HG02973 (cell line): ENCODE results near the gene SHLD2.
A peak's percentile ranks its signal among the peaks of the same experiment; 100 is the strongest.
"Not testable (repeated sequence)": the region's sequence is repeated elsewhere in the genome, so short reads cannot be mapped to it uniquely, and the experiment has no call there.

Source experiments
- ATAC-seq: cut with Tn5 transposase; IDR thresholded peaks from one replicate; pipeline ENCODE4 v1.9.1; 2021; ENCODE audit warnings: moderate library complexity; ENCODE audit not compliant: unreplicated experiment

SHLD2 gene

DNA sequence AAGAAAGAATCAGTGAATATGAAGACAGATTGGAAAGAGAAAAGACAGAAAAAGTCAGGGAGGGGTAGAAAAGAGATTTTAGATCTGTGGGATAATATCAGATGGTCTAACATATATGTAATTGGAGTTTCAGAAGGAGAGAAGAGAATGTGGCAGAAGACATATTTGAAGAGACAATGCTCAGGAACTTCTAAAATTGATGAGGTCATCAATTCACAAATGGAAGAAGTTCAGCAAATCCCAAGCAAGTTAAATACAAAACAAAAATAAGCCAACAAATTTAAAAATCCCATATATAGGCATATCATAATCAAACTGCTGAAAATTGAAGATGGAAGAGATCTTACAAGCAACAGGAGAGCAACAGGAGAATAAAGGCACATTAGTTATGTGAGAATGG is 42.5 kb downstream of the SHLD2 start:
- ATAC-seq: not testable (repeated sequence)

DNA sequence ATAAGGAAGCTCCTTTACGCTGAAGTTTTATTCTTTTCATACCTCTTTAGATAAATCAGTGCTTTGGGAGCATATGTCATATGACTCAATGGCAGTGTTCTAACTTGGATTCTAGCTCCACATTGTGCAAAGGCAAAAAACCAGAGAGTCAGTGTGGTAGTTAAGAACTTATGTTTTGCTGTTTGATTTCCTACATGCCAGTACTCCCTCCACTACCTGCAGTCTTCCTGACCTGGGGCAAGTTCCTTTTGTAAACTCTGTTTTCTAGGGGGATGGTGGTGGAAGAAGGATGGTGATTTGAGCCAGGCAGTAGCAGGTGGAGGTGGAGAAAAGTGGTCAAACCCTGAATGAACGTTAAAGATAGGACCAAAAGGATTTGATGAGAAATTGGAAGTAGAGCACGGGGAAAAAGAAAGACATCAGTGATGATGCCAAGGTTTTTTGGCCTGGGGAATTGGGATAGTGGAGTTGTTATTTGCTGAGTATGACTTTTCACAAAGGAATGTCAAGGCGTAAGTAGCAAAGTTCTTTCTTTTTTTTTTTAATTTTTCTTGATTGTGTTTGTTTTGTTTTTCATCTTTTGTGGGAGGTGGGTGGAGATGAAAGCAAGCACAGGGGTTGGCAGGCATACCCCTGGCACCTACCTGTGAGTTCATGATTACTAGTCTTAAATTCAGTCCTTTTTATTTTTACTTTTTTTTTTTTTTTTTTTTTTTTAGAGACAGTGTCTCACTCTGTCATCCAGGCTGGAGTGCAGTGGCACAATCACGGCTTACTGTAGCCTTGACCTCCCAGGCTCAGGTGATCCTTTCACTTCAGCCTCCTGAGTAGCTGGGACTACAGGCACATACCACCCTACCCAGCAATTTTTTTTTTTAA is 47.5 kb downstream of the SHLD2 start:
- not testable (repeated sequence) for ATAC-seq

DNA sequence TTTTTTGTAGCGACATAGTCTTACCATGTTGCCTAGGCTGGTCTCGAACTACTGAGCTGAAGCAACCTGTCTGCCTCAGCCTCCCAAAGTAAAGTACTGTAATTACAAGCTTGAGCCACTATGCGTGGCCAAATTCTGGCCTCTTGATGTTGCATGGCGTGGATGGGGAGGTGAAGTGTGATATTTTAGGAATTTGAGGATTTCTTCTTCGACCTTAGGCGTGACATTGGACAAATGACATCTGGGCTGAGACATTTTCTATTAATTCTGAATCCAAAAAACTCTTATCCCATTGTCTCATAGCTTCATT is 48.1 kb downstream of the SHLD2 start:
- ATAC-seq: not testable (repeated sequence)

DNA sequence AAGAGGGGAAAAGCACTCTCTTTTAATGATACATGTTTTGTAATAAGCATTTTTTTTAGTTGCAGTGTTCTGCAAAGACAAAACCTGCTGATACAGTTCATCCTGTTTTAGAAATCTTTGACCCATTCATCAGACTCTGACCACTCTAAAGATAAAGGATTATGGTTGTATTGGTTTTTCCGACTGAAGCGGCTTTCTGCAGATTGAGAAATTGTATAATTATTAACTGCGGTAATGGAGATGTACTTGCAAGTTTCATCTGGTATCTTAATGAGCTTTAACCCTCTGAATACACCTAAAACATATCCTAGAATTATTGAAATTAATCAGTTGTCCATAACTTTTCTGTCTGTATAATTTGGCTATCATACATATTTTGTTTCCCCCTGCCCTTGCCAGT is 50.6 kb downstream of the SHLD2 start:
- ATAC-seq: not testable (repeated sequence)

DNA sequence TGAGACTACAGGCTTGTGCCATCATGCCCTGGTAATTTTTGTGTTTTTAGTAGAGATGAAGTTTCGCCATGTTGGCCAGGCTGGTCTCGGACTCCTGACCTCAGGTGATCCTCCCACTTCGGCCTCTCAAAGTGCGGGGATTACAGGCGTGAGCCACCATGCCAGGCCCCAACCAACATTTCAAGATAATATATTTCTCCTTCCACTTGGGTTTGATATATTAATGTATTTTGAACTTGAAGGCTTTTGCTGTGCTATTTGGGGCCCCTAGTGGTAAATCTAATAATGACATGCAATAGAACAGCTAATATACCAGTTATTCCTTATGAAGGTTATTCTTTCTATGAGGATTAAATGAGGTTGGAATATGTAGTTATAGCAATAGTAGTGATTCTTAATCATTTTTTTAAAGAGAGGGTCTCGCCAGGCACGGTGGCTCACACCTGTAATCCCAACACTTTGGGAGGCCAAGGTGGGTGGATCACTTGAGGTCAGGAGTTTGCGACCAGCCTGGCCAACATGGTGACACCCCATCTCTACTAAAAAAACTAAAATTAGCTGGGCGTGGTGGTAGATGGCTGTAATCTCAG is 54.1 kb downstream of the SHLD2 start:
- ATAC-seq: not testable (repeated sequence)

DNA sequence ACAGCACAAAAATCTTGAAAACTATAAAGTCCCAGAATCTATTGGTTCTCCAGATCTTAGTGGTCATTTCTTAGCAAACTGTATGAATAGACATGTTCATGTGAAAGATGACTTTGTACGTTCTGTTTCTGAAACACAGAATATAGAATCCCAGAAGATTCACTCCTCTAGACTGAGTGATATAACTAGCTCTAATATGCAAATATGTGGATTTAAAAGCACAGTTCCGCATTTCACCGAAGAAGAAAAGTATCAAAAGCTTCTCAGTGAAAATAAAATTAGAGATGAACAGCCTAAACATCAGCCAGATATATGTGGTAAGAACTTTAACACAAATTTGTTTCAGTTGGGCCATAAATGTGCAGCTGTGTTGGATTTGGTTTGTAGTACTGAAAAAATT is 56.5 kb downstream of the SHLD2 start:
- ATAC-seq: not testable (repeated sequence)

DNA sequence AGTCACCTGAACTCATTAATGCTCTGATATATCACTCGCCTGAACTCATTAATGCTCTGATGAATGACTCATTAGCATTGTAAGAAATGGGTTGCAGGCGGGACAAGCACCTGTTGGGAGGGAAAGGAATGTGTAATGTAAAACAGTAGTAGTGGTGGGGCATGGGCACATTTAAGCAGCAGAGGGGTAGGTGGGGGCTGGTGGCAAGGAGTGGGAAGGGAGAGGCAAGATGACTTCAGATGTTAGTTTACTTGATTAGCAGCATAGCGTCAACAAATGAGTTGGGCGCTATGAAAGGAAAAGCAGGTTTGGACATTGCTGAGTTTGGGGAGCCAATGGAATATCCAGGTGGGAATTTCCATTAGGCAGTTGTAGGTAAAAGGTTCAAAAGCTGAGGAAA is 61.8 kb downstream of the SHLD2 start:
- ATAC-seq: not testable (repeated sequence)

DNA sequence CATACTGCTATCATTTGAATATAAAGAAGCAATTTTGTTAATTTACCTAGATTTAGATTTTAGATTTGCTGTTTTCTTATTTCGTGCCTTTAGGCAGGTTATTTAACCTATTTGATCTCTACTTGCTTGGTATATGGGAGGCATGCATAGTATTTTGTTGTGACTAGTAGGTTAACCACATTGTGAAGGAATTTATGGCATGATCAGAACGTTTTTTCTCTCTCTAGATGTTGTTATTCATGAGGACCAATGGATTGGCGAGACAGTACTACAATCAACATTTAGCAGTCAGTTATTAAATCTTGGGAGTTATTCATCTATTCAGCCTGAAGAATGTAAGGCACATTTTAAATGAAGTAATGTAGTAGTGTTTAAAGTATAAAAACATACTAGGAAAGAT is 62.8 kb downstream of the SHLD2 start:
- ATAC-seq: not testable (repeated sequence)

DNA sequence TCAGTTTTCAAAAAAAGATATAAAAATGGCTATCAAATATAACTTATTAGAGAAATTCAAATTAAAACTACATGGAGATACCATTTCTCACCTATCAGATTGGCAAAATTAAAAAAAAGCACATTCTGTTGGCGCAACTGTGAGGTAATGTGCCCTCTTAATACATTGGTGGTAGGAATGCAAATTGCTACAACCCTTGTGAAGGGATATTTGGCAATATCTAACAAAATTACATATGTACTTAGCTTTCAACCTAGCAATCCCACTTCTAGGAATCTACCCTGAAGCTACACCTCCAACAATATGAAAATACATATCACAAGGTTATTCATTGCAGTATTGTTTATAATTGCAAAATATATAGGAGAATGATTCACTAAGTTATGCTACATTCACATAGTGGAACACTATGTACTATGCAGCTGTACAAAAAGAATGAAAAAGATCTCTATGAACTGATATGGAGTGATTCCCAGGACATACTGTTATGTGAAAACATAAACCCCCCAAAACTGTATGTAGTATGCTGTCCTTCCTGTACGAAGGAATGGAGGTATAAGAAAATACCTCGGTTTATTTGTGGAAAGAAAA is 67.8 kb downstream of the SHLD2 start:
- ATAC-seq: not testable (repeated sequence)

DNA sequence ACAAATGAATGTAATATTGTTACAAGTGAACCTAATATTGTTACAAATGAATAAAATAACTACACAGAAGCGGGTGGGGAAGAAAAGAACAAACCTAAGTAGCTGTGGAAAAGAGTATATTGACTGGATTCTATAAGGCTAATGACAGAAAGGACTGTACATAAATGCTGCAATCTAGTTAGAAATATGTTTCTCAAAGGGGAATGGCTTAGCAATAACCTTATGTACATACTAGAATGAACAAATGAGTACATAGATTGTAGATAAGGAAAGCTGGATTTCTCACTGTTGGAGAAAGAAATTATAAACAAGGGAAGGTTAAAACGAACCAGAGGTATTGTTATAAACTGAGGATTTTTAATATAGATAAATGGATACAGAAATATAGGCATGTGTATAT is 68.4 kb downstream of the SHLD2 start:
- not testable (repeated sequence) for ATAC-seq

DNA sequence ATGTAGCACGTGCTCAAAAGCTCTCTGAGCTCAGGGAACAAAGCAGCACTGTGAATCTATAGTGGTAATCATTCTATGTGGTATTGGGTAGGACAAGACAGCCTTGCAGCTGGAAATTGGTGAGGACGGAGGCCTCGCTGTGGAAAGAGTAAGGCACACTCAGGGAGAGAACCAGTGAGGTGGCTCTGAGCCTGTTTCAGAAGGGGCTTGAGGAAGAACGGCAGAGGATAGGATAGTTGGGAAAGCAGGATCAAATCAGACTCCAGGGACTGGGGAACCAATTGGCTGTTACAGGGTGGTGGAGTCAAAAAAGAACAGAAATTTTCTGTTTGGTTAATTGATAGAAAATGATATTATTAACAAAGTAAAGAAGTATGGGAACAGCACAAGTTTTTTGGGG is 74.9 kb downstream of the SHLD2 start:
- ATAC-seq: not testable (repeated sequence)

DNA sequence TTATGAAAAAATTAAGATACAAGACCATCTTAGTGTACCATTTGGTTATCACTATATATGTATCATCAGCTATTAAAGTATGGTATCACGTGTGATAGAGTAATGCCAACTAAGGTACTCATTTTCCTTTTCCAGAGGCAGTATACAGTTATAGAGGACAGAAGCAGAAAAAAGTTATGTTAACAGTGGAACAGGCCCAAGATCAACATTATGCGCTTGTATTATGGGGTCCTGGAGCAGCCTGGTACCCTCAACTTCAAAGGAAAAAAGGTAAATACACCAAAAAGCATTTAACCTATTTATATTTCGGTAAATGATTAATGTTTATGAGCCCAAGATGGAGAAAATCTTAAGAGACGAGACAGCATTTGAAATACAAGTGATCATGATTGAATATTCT is 75.7 kb downstream of the SHLD2 start:
- ATAC-seq: not testable (repeated sequence)

DNA sequence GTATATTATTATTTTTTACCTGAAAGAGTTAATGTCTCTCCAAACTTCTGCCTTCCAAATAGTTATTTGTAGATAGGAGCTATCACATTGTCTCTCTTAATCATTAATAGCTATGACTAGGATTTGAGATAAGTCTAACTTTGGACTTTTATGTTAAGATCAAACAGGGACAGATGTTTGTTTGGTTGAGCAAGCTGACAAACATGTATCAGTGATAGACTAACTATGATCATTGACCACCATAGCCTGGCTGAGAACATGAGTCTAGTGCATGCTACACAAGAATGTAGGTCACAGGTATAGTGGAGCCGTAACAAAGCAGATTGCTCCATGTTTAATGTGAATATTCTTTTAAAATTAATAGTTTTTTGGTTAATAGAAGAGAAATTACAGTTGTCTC is 76.7 kb downstream of the SHLD2 start:
- not testable (repeated sequence) for ATAC-seq

DNA sequence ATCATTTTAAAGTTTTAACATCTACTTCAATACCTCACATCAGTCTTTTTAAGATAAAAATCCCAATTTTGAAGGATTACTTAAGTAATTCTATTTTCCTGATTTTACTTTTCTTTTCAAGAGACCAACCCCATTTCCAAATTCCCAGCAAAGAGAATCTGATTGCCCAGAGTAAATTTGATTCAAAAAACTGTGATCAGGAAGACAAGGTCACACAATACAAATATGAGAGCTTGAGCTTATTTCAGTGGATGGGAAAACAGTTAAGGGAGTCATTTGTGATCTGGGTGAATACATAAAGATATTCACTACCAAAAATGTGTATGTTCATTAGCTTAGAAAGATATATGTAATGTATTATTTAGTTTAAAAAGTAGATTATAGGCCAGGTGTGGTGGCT is 77.2 kb downstream of the SHLD2 start:
- not testable (repeated sequence) for ATAC-seq

DNA sequence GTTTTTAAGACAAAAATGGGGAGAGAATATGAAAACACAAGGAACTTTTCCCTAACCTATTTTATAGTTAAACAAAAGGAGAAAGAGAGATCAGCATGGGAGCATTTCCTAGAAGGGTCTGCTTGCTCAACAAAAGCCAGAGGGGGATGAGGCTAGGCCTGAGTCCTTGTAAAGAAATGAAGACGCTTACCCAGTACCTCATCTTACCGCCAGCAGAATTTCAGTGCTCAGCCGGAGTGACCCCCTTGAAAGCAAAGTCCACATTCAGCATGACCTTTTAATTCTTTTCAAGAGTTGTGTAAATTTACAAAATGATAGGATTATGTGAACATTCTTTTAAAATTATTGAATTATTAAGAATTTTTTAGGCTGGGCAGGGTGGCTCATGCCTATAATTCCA is 82.6 kb downstream of the SHLD2 start:
- not testable (repeated sequence) for ATAC-seq

DNA sequence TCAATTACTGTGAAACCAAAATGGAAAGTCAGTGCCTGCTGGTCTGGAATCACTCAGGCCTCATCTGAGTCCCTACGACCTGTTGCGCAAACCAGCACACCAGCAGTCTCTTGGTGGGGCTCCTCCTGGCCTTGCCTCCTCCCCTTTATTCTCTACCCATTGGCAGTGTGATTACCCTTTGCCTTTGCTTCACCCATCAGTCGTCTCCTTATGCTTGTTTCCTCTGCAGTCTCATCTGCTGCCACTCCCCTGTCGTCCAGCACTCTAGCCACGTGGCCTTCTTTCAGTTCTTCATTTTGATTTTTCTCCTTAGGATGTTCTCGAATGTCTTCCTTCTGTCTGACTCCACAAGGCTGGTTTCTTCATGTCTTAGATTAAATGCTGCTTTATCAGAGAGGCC is 89.4 kb downstream of the SHLD2 start:
- ATAC-seq: not testable (repeated sequence)

DNA sequence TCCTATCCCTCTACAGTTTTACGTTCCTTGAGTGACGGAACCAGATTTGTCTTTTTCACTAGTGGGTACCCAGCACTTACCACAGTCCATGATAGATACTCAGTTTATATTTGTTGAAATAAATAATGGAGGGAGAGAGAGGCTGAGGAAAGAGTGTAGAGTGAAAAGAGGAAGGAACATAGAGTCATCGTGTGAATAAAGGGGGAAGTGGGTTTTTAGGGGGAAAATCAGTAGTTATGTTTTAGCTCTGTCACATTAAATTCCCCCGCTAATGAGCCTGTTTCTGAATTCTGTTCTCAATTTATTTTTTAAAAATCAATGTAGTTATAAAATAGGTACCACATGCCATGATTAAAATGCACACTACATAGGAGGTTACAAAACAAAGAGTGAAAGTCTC is 91.0 kb downstream of the SHLD2 start:
- not testable (repeated sequence) for ATAC-seq

DNA sequence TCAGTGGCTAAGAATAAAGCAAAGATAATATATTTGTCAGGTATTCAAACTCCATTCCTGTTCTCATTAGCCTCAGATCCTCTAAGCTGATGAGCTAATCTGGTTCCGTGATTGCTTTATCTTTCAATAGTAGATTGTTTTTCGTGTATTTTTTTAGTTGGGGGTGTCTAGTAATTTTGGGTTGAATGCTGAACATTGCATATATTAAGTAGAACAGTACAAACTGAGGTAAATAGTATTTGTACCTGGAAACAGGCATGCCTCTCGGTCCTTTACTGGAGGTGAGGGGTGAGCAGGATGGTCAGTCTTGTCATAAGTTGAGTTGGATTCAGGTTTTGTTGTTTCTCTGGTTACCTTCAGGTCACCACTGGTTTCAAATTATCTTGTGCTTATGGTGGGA is 92.6 kb downstream of the SHLD2 start:
- ATAC-seq: not testable (repeated sequence)

DNA sequence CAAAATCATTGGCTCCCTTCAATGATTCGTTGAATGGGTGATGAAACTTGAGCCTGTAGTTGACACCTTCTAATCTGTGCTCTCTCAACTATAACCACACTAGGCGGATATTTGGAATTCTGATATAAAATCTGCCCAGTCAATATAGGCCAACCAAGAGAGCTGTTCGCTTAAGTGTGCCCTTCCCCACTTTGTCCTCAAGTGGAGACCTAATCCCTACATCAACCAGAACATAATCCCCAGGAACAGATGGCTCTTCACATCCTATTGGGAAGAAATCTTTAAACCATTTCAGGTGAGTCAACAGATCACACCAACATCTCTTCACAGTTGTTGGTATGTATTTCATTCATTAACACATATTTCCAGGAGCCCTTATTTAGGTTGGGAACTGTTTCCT is 96.8 kb downstream of the SHLD2 start:
- ATAC-seq: not testable (repeated sequence)

DNA sequence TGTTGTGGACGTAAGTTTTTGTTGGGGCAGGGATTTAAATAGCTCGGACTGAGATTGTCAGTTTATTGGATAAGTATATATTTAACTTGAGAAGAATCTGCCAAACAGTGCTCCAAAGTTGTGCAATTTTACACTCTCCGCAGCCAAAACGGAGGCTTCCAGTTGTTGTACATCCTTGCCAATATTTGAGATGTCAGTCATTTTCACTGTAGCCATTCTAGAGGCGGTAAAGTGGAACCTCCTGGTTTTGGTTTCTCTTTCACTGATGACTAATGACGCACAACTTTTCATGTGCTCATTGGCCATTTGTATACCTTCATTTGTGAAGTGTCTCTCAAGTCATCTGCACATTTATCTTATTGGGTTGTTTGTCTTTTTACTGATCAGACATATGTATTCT is 105.9 kb downstream of the SHLD2 start:
- ATAC-seq: peak; percentile 51

DNA sequence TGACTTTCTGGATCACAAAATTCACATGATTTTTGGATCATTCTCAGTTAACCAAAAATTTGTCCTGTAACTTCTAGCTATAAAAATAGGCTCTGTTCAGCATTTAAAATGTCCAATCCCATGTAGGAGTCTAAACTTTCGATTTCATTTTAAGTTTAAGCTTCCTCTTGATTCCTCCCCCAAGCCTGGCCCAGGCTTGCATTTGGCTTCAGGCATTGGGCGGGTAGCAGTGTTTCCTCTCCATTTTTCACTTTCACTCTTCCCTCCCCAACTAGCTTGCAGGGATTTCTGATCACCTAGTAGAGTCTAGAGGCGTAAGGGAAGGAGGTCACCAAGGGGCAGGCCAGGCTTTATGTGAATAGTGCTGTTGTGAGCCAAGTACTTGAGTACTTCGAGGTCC is 109.8 kb downstream of the SHLD2 start:
- ATAC-seq: not testable (repeated sequence)

DNA sequence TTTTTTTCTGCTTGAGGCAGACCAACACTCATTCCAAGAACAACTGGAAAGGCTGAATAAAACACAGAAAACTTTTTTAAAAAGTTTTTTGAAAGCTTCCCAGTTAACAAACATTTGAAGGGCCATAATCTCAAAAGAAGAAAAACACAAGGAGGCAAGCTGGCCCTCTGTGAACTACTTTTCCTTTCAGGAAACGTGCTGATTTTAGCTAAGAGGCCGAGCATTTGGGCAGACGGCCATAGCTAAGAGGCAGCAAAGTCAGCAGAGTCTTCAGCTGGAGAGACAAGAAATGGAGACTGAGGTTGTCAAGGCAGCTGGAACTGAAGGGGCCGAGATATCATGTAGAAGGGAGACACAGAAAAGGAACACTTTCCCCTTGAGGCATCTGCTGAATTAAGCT is 111.9 kb downstream of the SHLD2 start:
- ATAC-seq: not testable (repeated sequence)
